ENCODE data around the gene PPP4R3B.

GRCh38 chr2:55617175-55618024, at the start of gene PPP4R3B:
- TF ChIP-seq CTCF (conservative IDR thresholded peaks at IDR 0.05; ENCODE audit: low read length), result no peak; the same call in 1 of the 2 replicates
- TF ChIP-seq EZH2phosphoT487 (IDR thresholded peaks at IDR 0.05; ENCODE audit: borderline replicate concordance), result no peak
